ENCODE measurements around the gene C2orf92. TPM values are rescaled to one million over a fixed set of nuclear protein-coding genes. Genes with fewer than 3 reads are reported as not detected.

C2orf92 gene
- total RNA-seq, 6 donors from 2014 or later = 9.1 to 45.1 (median 23.1) TPM

DNA sequence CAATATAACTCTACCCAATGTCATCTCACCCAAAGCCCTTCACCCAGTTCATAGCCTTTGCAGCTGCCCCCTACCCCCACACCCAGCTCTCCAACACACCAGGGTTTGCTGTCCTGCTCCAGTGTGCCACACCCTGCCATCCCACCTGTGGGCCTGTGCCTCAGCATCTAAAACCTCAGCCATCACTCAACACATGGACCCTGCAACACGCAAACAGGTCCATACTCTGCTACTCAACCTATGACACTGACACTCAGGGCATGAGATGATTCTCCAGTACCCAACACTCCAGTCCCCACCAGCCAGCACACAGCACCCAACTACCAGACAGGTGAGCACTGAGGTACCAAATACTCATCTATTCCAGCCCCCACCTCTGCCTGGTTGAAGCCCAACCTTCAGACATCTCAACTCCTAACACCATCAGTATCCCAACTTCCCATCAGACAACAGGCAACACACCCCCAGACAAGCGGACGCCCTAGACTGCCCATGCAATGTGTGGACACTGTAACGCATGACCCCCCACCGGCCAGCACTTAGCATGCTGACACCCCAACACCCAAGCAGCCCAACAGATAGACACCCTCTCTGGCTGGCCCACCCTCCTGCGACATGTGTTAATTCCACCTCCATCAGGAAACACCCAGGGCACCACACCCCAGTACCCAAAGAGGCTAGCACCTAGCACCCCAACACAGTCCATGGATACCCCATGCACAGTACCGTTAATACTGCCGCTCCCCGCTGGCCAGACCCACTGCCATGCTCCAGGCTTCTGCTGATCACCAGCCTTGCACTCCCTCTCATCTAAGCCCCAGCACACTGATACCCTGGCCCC is 68.9 kb downstream of the C2orf92 start:
- H3K9me3 ChIP-seq = no peaks in the 10 kb centered on the region
- ATAC-seq (ENCODE audit: low FRiP score in 2 of 2) (no peak), DNase-seq (peak; percentile 16 to 19)
- TF ChIP-seq, protein P1, sequence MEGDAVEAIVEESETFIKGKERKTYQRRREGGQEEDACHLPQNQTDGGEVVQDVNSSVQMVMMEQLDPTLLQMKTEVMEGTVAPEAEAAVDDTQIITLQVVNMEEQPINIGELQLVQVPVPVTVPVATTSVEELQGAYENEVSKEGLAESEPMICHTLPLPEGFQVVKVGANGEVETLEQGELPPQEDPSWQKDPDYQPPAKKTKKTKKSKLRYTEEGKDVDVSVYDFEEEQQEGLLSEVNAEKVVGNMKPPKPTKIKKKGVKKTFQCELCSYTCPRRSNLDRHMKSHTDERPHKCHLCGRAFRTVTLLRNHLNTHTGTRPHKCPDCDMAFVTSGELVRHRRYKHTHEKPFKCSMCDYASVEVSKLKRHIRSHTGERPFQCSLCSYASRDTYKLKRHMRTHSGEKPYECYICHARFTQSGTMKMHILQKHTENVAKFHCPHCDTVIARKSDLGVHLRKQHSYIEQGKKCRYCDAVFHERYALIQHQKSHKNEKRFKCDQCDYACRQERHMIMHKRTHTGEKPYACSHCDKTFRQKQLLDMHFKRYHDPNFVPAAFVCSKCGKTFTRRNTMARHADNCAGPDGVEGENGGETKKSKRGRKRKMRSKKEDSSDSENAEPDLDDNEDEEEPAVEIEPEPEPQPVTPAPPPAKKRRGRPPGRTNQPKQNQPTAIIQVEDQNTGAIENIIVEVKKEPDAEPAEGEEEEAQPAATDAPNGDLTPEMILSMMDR (IDR thresholded peaks at IDR 0.05) = no peak
- no peak for TF ChIP-seq POLR2AphosphoS5 (IDR thresholded peaks at IDR 0.05)
- TF ChIP-seq EP300 (IDR thresholded peaks at IDR 0.05) = no peak
- TF ChIP-seq POLR2A (IDR thresholded peaks at IDR 0.05) = no peak
- no peak overlapping the region for H3K27ac ChIP-seq
- H3K36me3 ChIP-seq = no peaks in the 10 kb centered on the region
- peaks cover 0 to 6% (median 0%) of the 10 kb centered on the region in 4 donors for H3K4me1 ChIP-seq
- no peaks in the 10 kb centered on the region for H3K27me3 ChIP-seq
- 91 to 98% methylated on average over 9 of the region's 9 CpGs for WGBS, 2 donors
- no peak overlapping the region for H3K4me3 ChIP-seq

DNA sequence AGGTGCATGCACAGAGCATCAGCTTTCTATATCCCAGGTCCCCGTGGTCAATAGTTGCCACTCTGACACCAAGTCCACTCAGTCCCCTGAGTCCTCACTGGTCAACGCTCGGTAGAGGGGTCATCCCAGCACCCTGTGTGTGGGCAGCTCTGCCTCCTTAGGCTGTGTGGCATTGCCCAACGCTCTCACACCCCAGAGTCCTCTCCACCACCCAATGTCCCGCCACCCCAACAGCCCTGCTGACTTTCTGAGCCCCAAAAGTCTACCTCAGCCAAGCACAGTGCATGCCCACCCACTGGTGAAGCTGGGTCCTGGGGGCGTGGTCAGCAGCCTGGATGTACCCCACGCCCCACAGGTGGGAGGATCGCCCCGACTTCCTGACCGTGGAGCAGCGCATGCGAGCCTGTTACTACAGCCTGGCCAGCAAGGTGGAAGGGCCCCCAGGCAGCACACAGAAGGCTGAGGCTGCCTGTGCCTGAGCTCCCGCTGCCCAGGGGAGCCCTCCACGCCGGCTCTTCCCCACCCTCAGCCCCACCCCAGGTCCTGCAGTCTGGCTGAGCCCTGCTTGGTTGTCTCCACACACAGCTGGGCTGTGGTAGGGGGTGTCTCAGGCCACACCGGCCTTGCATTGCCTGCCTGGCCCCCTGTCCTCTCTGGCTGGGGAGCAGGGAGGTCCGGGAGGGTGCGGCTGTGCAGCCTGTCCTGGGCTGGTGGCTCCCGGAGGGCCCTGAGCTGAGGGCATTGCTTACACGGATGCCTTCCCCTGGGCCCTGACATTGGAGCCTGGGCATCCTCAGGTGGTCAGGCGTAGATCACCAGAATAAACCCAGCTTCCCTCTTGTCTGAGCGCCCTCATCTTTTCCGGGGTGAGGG is 69.7 kb downstream of the C2orf92 start:
- DNase-seq = peak; percentile 17 to 59
- TF ChIP-seq, protein P1 (IDR thresholded peaks at IDR 0.05) = no peak
- TF ChIP-seq EP300 (IDR thresholded peaks at IDR 0.05) (no peak), POLR2AphosphoS5 (IDR thresholded peaks at IDR 0.05) (no peak), POLR2A (IDR thresholded peaks at IDR 0.05) (no peak)
- H3K4me1 ChIP-seq = peaks cover 0 to 6% (median 0%) of the 10 kb centered on the region in 4 donors
- no peaks in the 10 kb centered on the region for H3K36me3 ChIP-seq
- H3K9me3 ChIP-seq = no peaks in the 10 kb centered on the region
- H3K27me3 ChIP-seq = no peaks in the 10 kb centered on the region
- WGBS, 2 donors = 90 to 93% methylated on average over 10 to 20 of the region's 23 CpGs
- H3K4me3 ChIP-seq = no peak overlapping the region
- no peak overlapping the region for H3K27ac ChIP-seq
- no peak for ATAC-seq (ENCODE audit: low FRiP score in 2 of 2)

DNA sequence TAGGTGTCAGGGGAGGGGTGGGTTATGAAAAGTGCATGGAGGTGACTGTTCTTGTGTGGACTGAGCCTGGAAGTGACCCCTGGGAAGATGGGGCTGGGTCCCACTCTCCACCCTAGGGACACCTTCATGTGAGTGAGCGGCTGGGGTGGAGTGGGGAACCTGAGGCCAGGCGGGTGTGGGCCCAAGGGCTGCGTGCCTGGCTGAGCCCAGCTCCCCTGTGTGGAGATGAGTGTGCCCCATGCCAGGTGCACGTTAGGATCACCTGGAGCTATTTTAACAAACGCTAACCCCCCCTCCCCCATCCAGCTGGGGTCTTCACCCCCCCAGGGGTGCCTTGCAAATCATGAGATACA is 70.4 kb downstream of the C2orf92 start:
- TF ChIP-seq EP300 (IDR thresholded peaks at IDR 0.05) (no peak), POLR2A (IDR thresholded peaks at IDR 0.05) (no peak)
- TF ChIP-seq, protein P1 (IDR thresholded peaks at IDR 0.05) = no peak
- H3K4me1 ChIP-seq = peaks cover 0 to 6% (median 0%) of the 10 kb centered on the region in 4 donors
- ATAC-seq (ENCODE audit: low FRiP score in 2 of 2) (no peak), DNase-seq (no peak)
- no peaks in the 10 kb centered on the region for H3K27me3 ChIP-seq
- WGBS, 2 donors = 85 to 87% methylated on average over 5 of the region's 5 CpGs
- H3K36me3 ChIP-seq = no peaks in the 10 kb centered on the region
- no peaks in the 10 kb centered on the region for H3K9me3 ChIP-seq
- H3K4me3 ChIP-seq = no peak overlapping the region
- no peak overlapping the region for H3K27ac ChIP-seq

DNA sequence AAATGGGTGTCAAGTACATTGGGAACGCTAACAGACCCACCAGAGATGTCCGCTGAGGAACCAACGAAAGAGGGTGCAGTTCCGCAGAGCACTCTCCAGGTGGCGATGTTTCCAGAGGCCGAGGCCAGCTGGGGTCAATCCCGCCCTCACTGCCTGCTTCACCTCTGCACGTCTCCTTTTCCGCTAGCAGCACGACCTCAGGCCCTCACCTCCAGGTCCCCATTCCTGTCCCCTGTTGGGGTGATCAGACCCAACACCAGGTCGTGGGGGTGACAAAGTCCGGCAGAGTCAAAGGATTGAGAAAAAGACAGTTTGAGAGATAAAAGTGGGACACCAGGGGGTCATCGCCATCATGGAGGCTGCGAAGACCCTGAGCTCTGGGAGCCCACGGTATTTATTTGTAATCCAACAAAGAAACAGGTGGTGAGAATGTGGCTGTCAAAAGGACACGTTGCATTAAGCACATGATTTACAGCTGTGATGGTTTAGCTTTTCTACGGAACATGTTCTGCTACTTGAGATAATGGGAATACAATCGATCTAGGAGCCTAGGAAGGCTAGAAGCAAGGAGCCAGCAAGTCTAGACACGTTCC is 71.2 kb downstream of the C2orf92 start:
- no peak overlapping the region for H3K27ac ChIP-seq
- peak; percentile 24 to 56 for DNase-seq
- 28 to 40% methylated on average over 19 of the region's 19 CpGs for WGBS, 2 donors

More for the DNA sequence above, 71.2 kb downstream of the C2orf92 start:
- TF ChIP-seq POLR2A (IDR thresholded peaks at IDR 0.05) = no peak
- TF ChIP-seq, protein P1 (IDR thresholded peaks at IDR 0.05) = peak; percentile 54 to 75 (median 68)
- Histone ChIP-seq H3K27me3 (no peaks in the 10 kb centered on the region), H3K4me3 (no peak overlapping the region), H3K4me1 (peaks cover 0 to 6% (median 0%) of the 10 kb centered on the region in 4 donors), H3K9me3 (no peaks in the 10 kb centered on the region), H3K36me3 (no peaks in the 10 kb centered on the region)
- ATAC-seq (ENCODE audit: low FRiP score in 2 of 2) = peak in 1 of 2 donors; percentile 61
